Muscle of back (tissue), 11 donors: Measurements from ENCODE around the gene PCDH9. TPM values are rescaled to one million over a fixed set of nuclear protein-coding genes. Genes with fewer than 3 reads are reported as not detected.
A peak's percentile ranks its signal among the peaks of the same experiment; 100 is the strongest.

ENCODE experiments used
- DNase-seq, 3 donors: peaks; one replicate each; pipeline versions ENCODE4 v3.0.0 to v3.0.0-alpha.2; 2013
- polyA plus RNA-seq, 10 donors: library from polyadenylated mRNA; unstranded; fragments of 120-200 nt; gene quantifications; one replicate each; pipeline ENCODE4 v1.2.1, GENCODE V29; 2013; ENCODE audit not compliant: insufficient read length in 10 of 10

PCDH9 gene
- polyA plus RNA-seq, 10 donors = 2.1 to 5.4 (median 3.2) TPM

- DNase-seq = no peak
Measured at GRCh38 chr13:66858163-66858562, 372.0 kb downstream of the PCDH9 start.

- no peak for DNase-seq
Measured at GRCh38 chr13:66855131-66855530, 375.0 kb downstream of the PCDH9 start.

- no peak for DNase-seq
Measured at GRCh38 chr13:66853564-66853963, 376.6 kb downstream of the PCDH9 start.

GRCh38 chr13:66849706-66850105, 380.4 kb downstream of the PCDH9 start:
- no peak for DNase-seq

GRCh38 chr13:66847541-66847940, 382.6 kb downstream of the PCDH9 start:
- DNase-seq = no peak

- no peak for DNase-seq
Measured at GRCh38 chr13:66845393-66845792, 384.7 kb downstream of the PCDH9 start.

GRCh38 chr13:66844933-66845332, 385.2 kb downstream of the PCDH9 start:
- DNase-seq = no peak

GRCh38 chr13:66842766-66843165, 387.4 kb downstream of the PCDH9 start:
- DNase-seq = no peak

- no peak for DNase-seq
Measured at GRCh38 chr13:66840621-66841020, 389.5 kb downstream of the PCDH9 start.

GRCh38 chr13:66837246-66837645, 392.9 kb downstream of the PCDH9 start:
- no peak for DNase-seq

GRCh38 chr13:66835040-66835628, 395.0 kb downstream of the PCDH9 start:
- DNase-seq = peak; percentile 50 to 74 (median 55)

- DNase-seq = peak in 1 of 3 donors; percentile 47
Measured at GRCh38 chr13:66830940-66831716, 399.0 kb downstream of the PCDH9 start.

GRCh38 chr13:66829803-66830202, 400.3 kb downstream of the PCDH9 start:
- DNase-seq = no peak

- no peak for DNase-seq
Measured at GRCh38 chr13:66826398-66826797, 403.7 kb downstream of the PCDH9 start.

GRCh38 chr13:66821551-66821950, 408.6 kb downstream of the PCDH9 start:
- DNase-seq = no peak

GRCh38 chr13:66811455-66811854, 418.7 kb downstream of the PCDH9 start:
- DNase-seq = no peak

GRCh38 chr13:66809485-66809884, 420.7 kb downstream of the PCDH9 start:
- no peak for DNase-seq

- no peak for DNase-seq
Measured at GRCh38 chr13:66807251-66807650, 422.9 kb downstream of the PCDH9 start.

- peak; percentile 56 to 82 (median 74) for DNase-seq
Measured at GRCh38 chr13:66805657-66806056, 424.5 kb downstream of the PCDH9 start.

- peak; percentile 6 to 54 (median 19) for DNase-seq
Measured at GRCh38 chr13:66803808-66804456, 426.2 kb downstream of the PCDH9 start.

- peak in 1 of 3 donors; percentile 7 for DNase-seq
Measured at GRCh38 chr13:66803013-66803807, 426.9 kb downstream of the PCDH9 start.

GRCh38 chr13:66795636-66796035, 434.5 kb downstream of the PCDH9 start:
- no peak for DNase-seq
